ENCODE results near the gene USP6NL.
"Not testable (repeated sequence)": the region's sequence is repeated elsewhere in the genome, so short reads cannot be mapped to it uniquely, and the experiment has no call there.

The USP6NL gene

GRCh38 chr10:11611248-11612020, at the start of gene USP6NL:
USP6NL (minus strand) TSS chr10:11611650; CDS start chr10:11597634, 14,016 bp downstream.
- DNase-seq, result peak; percentile 62

GRCh38 chr10:11658801-11659368, 47.4 kb upstream of the USP6NL start:
- DNase-seq, result no peak

GRCh38 chr10:11655836-11656235, 44.4 kb upstream of the USP6NL start:
- DNase-seq, result no peak

- no peak for DNase-seq
These were observed 43.2 kb upstream of the USP6NL start for GRCh38 chr10:11654659-11655058.

- DNase-seq, result no peak
These were observed 42.5 kb upstream of the USP6NL start for GRCh38 chr10:11653758-11654471.

- no peak for DNase-seq
These were observed 36.2 kb upstream of the USP6NL start for GRCh38 chr10:11647676-11648075.

- DNase-seq, result no peak
These were observed 35.0 kb upstream of the USP6NL start for GRCh38 chr10:11646450-11646849.

GRCh38 chr10:11643039-11643438, 31.6 kb upstream of the USP6NL start:
- DNase-seq, result no peak

GRCh38 chr10:11642566-11642965, 31.1 kb upstream of the USP6NL start:
- no peak for DNase-seq

- DNase-seq, result no peak
These were observed 28.7 kb upstream of the USP6NL start for GRCh38 chr10:11639849-11640764.

- no peak for DNase-seq
These were observed 27.9 kb upstream of the USP6NL start for GRCh38 chr10:11639362-11639761.

GRCh38 chr10:11638055-11638698, 26.7 kb upstream of the USP6NL start:
- no peak for DNase-seq

GRCh38 chr10:11636697-11637303, 25.4 kb upstream of the USP6NL start:
- DNase-seq, result no peak

- DNase-seq, result no peak
These were observed 20.6 kb upstream of the USP6NL start for GRCh38 chr10:11631890-11632587.

GRCh38 chr10:11631291-11631690, 19.8 kb upstream of the USP6NL start:
- DNase-seq, result no peak

- no peak for DNase-seq
These were observed 18.3 kb upstream of the USP6NL start for GRCh38 chr10:11629731-11630130.

GRCh38 chr10:11627941-11628340, 16.5 kb upstream of the USP6NL start:
- not testable (repeated sequence) for DNase-seq

GRCh38 chr10:11626071-11626470, 14.6 kb upstream of the USP6NL start:
- no peak for DNase-seq

- DNase-seq, result no peak
These were observed 13.7 kb upstream of the USP6NL start for GRCh38 chr10:11625019-11625735.

GRCh38 chr10:11617233-11617632, 5.8 kb upstream of the USP6NL start:
- no peak for DNase-seq

GRCh38 chr10:11616021-11616420, 4.6 kb upstream of the USP6NL start:
- DNase-seq, result no peak
